Prostate gland (tissue), 2 donors: ENCODE data around the gene ZNF423.

Experiments
- POLR2A ChIP-seq: fragments of 450-650 bp; IDR thresholded peaks from one replicate; pipeline ENCODE4 v1.6.1; 2016; ENCODE audit warnings: antibody characterized with exemption, mild to moderate bottlenecking
- POLR2AphosphoS5 ChIP-seq: sonication (generic); formaldehyde crosslinking; IDR thresholded peaks from one replicate; pipeline ENCODE4 v1.6.1; 2017; ENCODE audit warnings: antibody characterized with exemption
- TF ChIP-seq, protein P1 (sequence below), 4 experiments: fragments of 200-600 bp in 2 of 4; fragments of 450-650 bp in 2 of 4; sonication (generic) in 2 of 4; IDR thresholded peaks; 1 replicate in 3 of 4; 2 replicates in 1 of 4; pipeline ENCODE4 v1.5.1; 2016 to 2019; ENCODE audit warnings: antibody characterized with exemption in 4 of 4, mild to moderate bottlenecking in 2 of 4, moderate library complexity in 2 of 4

GRCh38 chr16:49446805-49447204, 409.1 kb downstream of the ZNF423 start:
- TF ChIP-seq, protein P1, sequence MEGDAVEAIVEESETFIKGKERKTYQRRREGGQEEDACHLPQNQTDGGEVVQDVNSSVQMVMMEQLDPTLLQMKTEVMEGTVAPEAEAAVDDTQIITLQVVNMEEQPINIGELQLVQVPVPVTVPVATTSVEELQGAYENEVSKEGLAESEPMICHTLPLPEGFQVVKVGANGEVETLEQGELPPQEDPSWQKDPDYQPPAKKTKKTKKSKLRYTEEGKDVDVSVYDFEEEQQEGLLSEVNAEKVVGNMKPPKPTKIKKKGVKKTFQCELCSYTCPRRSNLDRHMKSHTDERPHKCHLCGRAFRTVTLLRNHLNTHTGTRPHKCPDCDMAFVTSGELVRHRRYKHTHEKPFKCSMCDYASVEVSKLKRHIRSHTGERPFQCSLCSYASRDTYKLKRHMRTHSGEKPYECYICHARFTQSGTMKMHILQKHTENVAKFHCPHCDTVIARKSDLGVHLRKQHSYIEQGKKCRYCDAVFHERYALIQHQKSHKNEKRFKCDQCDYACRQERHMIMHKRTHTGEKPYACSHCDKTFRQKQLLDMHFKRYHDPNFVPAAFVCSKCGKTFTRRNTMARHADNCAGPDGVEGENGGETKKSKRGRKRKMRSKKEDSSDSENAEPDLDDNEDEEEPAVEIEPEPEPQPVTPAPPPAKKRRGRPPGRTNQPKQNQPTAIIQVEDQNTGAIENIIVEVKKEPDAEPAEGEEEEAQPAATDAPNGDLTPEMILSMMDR (IDR thresholded peaks at IDR 0.05) = no peak
- TF ChIP-seq POLR2AphosphoS5 = no peak
- TF ChIP-seq POLR2A = no peak
